Cardiac muscle cell (in vitro differentiated cells and primary cell): ENCODE results near the gene ZNF202. TPM values are rescaled to one million over a fixed set of nuclear protein-coding genes. Genes with fewer than 3 reads are reported as not detected.

Experiments used
- DNase-seq, 2 donors: peaks; one replicate each; pipeline versions ENCODE4 v3.0.0 to v3.0.0-alpha.2; 2010 to 2017; ENCODE audit warnings: low read depth in 1 of 2, low spot score in 1 of 2
- H3K27ac ChIP-seq: fragments of 200-600 bp; sonication (generic); 2 replicates; pipeline ENCODE4 v1.5.1; 2016
- H3K27me3 ChIP-seq: fragments of 200-600 bp; sonication (generic); 2 replicates; pipeline ENCODE4 v1.6.0; 2016; ENCODE audit warnings: control low read depth
- H3K36me3 ChIP-seq: fragments of 200-600 bp; sonication (generic); 2 replicates; pipeline ENCODE4 v1.5.1; 2016; ENCODE audit warnings: control low read depth
- H3K4me1 ChIP-seq: fragments of 200-600 bp; sonication (generic); 2 replicates; pipeline ENCODE4 v1.8.1; 2017; ENCODE audit warnings: low read depth, mild to moderate bottlenecking, mixed run types
- H3K4me3 ChIP-seq: fragments of 200-600 bp; sonication (generic); 2 replicates; pipeline ENCODE4 v1.5.1; 2016; ENCODE audit warnings: mild to moderate bottlenecking
- H3K9me3 ChIP-seq: fragments of 200-600 bp; sonication (generic); 2 replicates; pipeline ENCODE4 v1.5.1; 2017; ENCODE audit warnings: low read depth, mild to moderate bottlenecking, control low read depth
- CTCF ChIP-seq: IDR thresholded peaks from 2 replicates; pipeline ENCODE4 v1.5.1; 2012; ENCODE audit warnings: low read depth, mild to moderate bottlenecking, low read length
- polyA plus RNA-seq: library from polyadenylated mRNA; unstranded; fragments of >200 nt; fragmentation: Nextera tagmentation; extraction: Ambion mirVana; gene quantifications from 2 replicates; pipeline ENCODE4 v1.2.1, GENCODE V29; 2016
- total RNA-seq: library from RNA; depleted of rRNA; stranded (reverse); fragments of >200 nt; gene quantifications from 2 replicates; pipeline ENCODE4 v1.2.3, GENCODE V29; 2016

The ZNF202 gene
- total and polyA plus RNA-seq, 2 experiments from 2014 or later: 4.8 to 12.0 TPM

GRCh38 chr11:123683428-123684170, 57.9 kb downstream of the ZNF202 start:
- Histone ChIP-seq H3K9me3 (no peaks in the 10 kb centered on the region), H3K4me3 (no peak overlapping the region), H3K36me3 (no peaks in the 10 kb centered on the region), H3K27me3 (no peaks in the 10 kb centered on the region), H3K27ac (no peak overlapping the region), H3K4me1 (no peaks in the 10 kb centered on the region)
- TF ChIP-seq CTCF: no peak
- DNase-seq: no peak

- no peaks in the 10 kb centered on the region for H3K4me1 ChIP-seq
- TF ChIP-seq CTCF: no peak
- H3K36me3 ChIP-seq: no peaks in the 10 kb centered on the region
- no peak overlapping the region for H3K4me3 ChIP-seq
- no peak for DNase-seq
- H3K27ac ChIP-seq: no peak overlapping the region
- no peaks in the 10 kb centered on the region for H3K27me3 ChIP-seq
- no peaks in the 10 kb centered on the region for H3K9me3 ChIP-seq
Measured at GRCh38 chr11:123682696-123683410, 58.6 kb downstream of the ZNF202 start.

GRCh38 chr11:123681030-123681429, 60.4 kb downstream of the ZNF202 start:
- TF ChIP-seq CTCF: no peak
- Histone ChIP-seq H3K27me3 (no peaks in the 10 kb centered on the region), H3K36me3 (no peaks in the 10 kb centered on the region)

GRCh38 chr11:123678246-123678645, 63.2 kb downstream of the ZNF202 start:
- TF ChIP-seq CTCF: no peak
- H3K4me1 ChIP-seq: no peaks in the 10 kb centered on the region
- no peak for DNase-seq
- H3K27me3 ChIP-seq: no peaks in the 10 kb centered on the region
- no peaks in the 10 kb centered on the region for H3K9me3 ChIP-seq
- no peak overlapping the region for H3K4me3 ChIP-seq
- H3K27ac ChIP-seq: no peak overlapping the region
- H3K36me3 ChIP-seq: no peaks in the 10 kb centered on the region

More at GRCh38 chr11:123681030-123681429, 60.4 kb downstream of the ZNF202 start:
- H3K4me1 ChIP-seq: no peaks in the 10 kb centered on the region
- H3K27ac ChIP-seq: no peak overlapping the region
- no peak overlapping the region for H3K4me3 ChIP-seq
- DNase-seq: no peak
- H3K9me3 ChIP-seq: no peaks in the 10 kb centered on the region

GRCh38 chr11:123677510-123677909, 64.0 kb downstream of the ZNF202 start:
- DNase-seq: no peak
- Histone ChIP-seq H3K9me3 (no peaks in the 10 kb centered on the region), H3K27me3 (no peaks in the 10 kb centered on the region), H3K27ac (no peak overlapping the region), H3K4me1 (no peaks in the 10 kb centered on the region), H3K36me3 (no peaks in the 10 kb centered on the region), H3K4me3 (no peak overlapping the region)
- TF ChIP-seq CTCF: no peak
